Breast epithelium (tissue), 4 donors: ENCODE measurements around the gene MPP2. TPM values are rescaled to one million over a fixed set of nuclear protein-coding genes. Genes with fewer than 3 reads are reported as not detected.

ENCODE experiments used
- DNase-seq, 2 donors: peaks; one replicate each; pipeline ENCODE4 v3.0.0-alpha.2; 2019; ENCODE audit warnings: low spot score in 2 of 2
- H3K27ac ChIP-seq, 2 donors: fragments of 200-600 bp; sonication (generic) in 1 of 2; one replicate each; pipeline ENCODE4 v1.5.1; 2016 to 2019; ENCODE audit warnings: mild to moderate bottlenecking in 1 of 2
- H3K27me3 ChIP-seq, 2 donors: fragments of 200-600 bp; sonication (generic) in 1 of 2; one replicate each; pipeline versions ENCODE4 v1.5.1 to v1.6.0; 2017 to 2019; ENCODE audit warnings: control low read depth in 1 of 2, mild to moderate bottlenecking in 1 of 2
- H3K36me3 ChIP-seq: fragments of 200-600 bp; one replicate; pipeline ENCODE4 v1.5.1; 2019
- H3K4me1 ChIP-seq, 2 donors: fragments of 200-600 bp; sonication (generic); one replicate each; pipeline ENCODE4 v1.5.1; 2016 to 2019; ENCODE audit warnings: control low read depth in 1 of 2
- H3K4me3 ChIP-seq, 3 donors: fragments of 200-600 bp; sonication (generic); 1 replicate in 2 of 3; 2 replicates in 1 of 3; pipeline ENCODE4 v1.5.1; 2016 to 2019; ENCODE audit warnings: mild to moderate bottlenecking in 3 of 3, moderate library complexity in 2 of 3
- H3K9me3 ChIP-seq, 2 donors: fragments of 200-600 bp; sonication (generic) in 1 of 2; one replicate each; pipeline ENCODE4 v1.5.1; 2016 to 2019; ENCODE audit warnings: control low read depth in 1 of 2
- CTCF ChIP-seq, 3 donors: fragments of 450-650 bp; IDR thresholded peaks; one replicate each; pipeline ENCODE4 v1.5.1; 2016 to 2017; ENCODE audit warnings: antibody characterized with exemption in 3 of 3, mild to moderate bottlenecking in 3 of 3, moderate library complexity in 3 of 3
- POLR2A ChIP-seq: fragments of 450-650 bp; IDR thresholded peaks from one replicate; pipeline ENCODE4 v1.6.1; 2016; ENCODE audit warnings: antibody characterized with exemption, mild to moderate bottlenecking, moderate library complexity
- POLR2AphosphoS5 ChIP-seq, 3 donors: sonication (generic); formaldehyde crosslinking; IDR thresholded peaks; one replicate each; pipeline ENCODE4 v1.6.1; 2017; ENCODE audit warnings: antibody characterized with exemption in 3 of 3
- intact Hi-C: fragments of 100-400 bp; cut with DNase I; formaldehyde crosslinking; loops from one replicate; pipeline ENCODE4 v1.15.1; 2023; ENCODE audit warnings: low total_unique reads
- total RNA-seq, 3 donors: library from RNA; depleted of rRNA; stranded (reverse); fragments of >200 nt; gene quantifications; one replicate each; pipeline ENCODE4 v1.1.0, GENCODE V29; 2016

MPP2 gene
- total RNA-seq, 3 donors from 2014 or later: 2.6 to 7.9 (median 3.9) TPM

GRCh38 chr17:43861960-43862359 lies 45.4 kb downstream of the MPP2 start:
- Histone ChIP-seq H3K27ac (peak overlapping the region; percentile 62 to 76), H3K27me3 (no peaks in the 10 kb centered on the region), H3K4me1 (no peaks in the 10 kb centered on the region), H3K9me3 (no peaks in the 10 kb centered on the region), H3K36me3 (no peaks in the 10 kb centered on the region), H3K4me3 (no peak overlapping the region)
- intact Hi-C loops: no loop called here
- TF ChIP-seq POLR2AphosphoS5 (IDR thresholded peaks at IDR 0.05): no peak
- TF ChIP-seq CTCF (IDR thresholded peaks at IDR 0.05): no peak
- no peak for TF ChIP-seq POLR2A
- DNase-seq: no peak

- H3K9me3 ChIP-seq: no peaks in the 10 kb centered on the region
- peak overlapping the region in 1 of 3 donors; percentile 9 for H3K4me3 ChIP-seq
- H3K27ac ChIP-seq: peak overlapping the region; percentile 62 to 76
- H3K27me3 ChIP-seq: no peaks in the 10 kb centered on the region
- peak in 1 of 2 donors; percentile 82 for DNase-seq
- H3K36me3 ChIP-seq: no peaks in the 10 kb centered on the region
- TF ChIP-seq POLR2A (no peak), POLR2AphosphoS5 (IDR thresholded peaks at IDR 0.05) (peak in 1 of 3 donors; percentile 40), CTCF (IDR thresholded peaks at IDR 0.05) (no peak)
- intact Hi-C loops: no loop called here
- H3K4me1 ChIP-seq: no peaks in the 10 kb centered on the region
These were observed 46.3 kb downstream of the MPP2 start for GRCh38 chr17:43860927-43861622.

GRCh38 chr17:43860077-43860725 lies 47.1 kb downstream of the MPP2 start:
- no peak for TF ChIP-seq POLR2A
- no peak for TF ChIP-seq CTCF (IDR thresholded peaks at IDR 0.05)
- no peak for DNase-seq
- Histone ChIP-seq H3K4me1 (no peaks in the 10 kb centered on the region), H3K4me3 (peak overlapping the region in 1 of 3 donors; percentile 15), H3K27me3 (no peaks in the 10 kb centered on the region), H3K27ac (peak overlapping the region; percentile 62 to 76), H3K9me3 (no peaks in the 10 kb centered on the region), H3K36me3 (no peaks in the 10 kb centered on the region)
- intact Hi-C loops: no loop called here

- Histone ChIP-seq H3K36me3 (no peaks in the 10 kb centered on the region), H3K9me3 (no peaks in the 10 kb centered on the region), H3K27me3 (no peaks in the 10 kb centered on the region), H3K4me3 (no peak overlapping the region), H3K27ac (peak overlapping the region in 1 of 2 donors; percentile 61), H3K4me1 (no peaks in the 10 kb centered on the region)
- DNase-seq: no peak
- intact Hi-C loops: no loop called here
- TF ChIP-seq POLR2A: no peak
- TF ChIP-seq CTCF (IDR thresholded peaks at IDR 0.05): no peak
- TF ChIP-seq POLR2AphosphoS5 (IDR thresholded peaks at IDR 0.05): no peak
These were observed 49.3 kb downstream of the MPP2 start for GRCh38 chr17:43857957-43858600.

- no peaks in the 10 kb centered on the region for H3K27me3 ChIP-seq
- no peak overlapping the region for H3K4me3 ChIP-seq
- H3K4me1 ChIP-seq: no peaks in the 10 kb centered on the region
- H3K36me3 ChIP-seq: no peaks in the 10 kb centered on the region
- H3K9me3 ChIP-seq: no peaks in the 10 kb centered on the region
- TF ChIP-seq POLR2A (no peak), POLR2AphosphoS5 (IDR thresholded peaks at IDR 0.05) (no peak), CTCF (IDR thresholded peaks at IDR 0.05) (no peak)
- DNase-seq: no peak
- peak overlapping the region in 1 of 2 donors; percentile 48 for H3K27ac ChIP-seq
- intact Hi-C loops: no loop called here
These were observed 50.2 kb downstream of the MPP2 start for GRCh38 chr17:43857141-43857540.
